HCT116 (cell line): ENCODE measurements around the gene RANBP9. TPM values are rescaled to one million over a fixed set of nuclear protein-coding genes. Genes with fewer than 3 reads are reported as not detected.
A peak's percentile ranks its signal among the peaks of the same experiment; 100 is the strongest.

Experiments used
- ATAC-seq: fragments of 200-7000 bp; cut with Tn5 transposase; 2 replicates; pipeline ENCODE4 v1.9.1; 2020; ENCODE audit warnings: mild to moderate bottlenecking, moderate library complexity
- BruUV-seq: library from RNA; stranded (reverse); fragments of 400-500 nt; replicated peaks from 2 replicates; lab custom pipeline; 2021; lab: Mats Ljungman, UMichigan
- CTCF ChIA-PET: fragments of 300-600 bp; sonication (Branson Sonifier 250); formaldehyde crosslinking; loops from one replicate; lab custom pipeline; 2021; ENCODE audit warnings: antibody characterized with exemption; lab: Charles Lee
- POLR2A ChIA-PET: fragments of 300-600, 350-600 bp; sonication (Branson Sonifier 250); formaldehyde crosslinking; loops from one replicate; lab custom pipeline; 2021; ENCODE audit warnings: antibody characterized with exemption; lab: Charles Lee
- RAD21 ChIA-PET, 2 experiments: fragments of 300-600 bp; sonication (Branson Sonifier 250); formaldehyde crosslinking; loops; one replicate each; lab custom pipeline; 2023; ENCODE audit warnings: low total read pairs in 2 of 2; ENCODE audit not compliant: uncharacterized antibody in 2 of 2, unreplicated experiment in 2 of 2, low non-redundant PET in 1 of 2; lab: Charles Lee
- DNase-seq: peaks from one replicate; pipeline ENCODE4 v3.0.0-alpha.2; 2010; ENCODE audit warnings: low read depth, low spot score
- H2AFZ ChIP-seq: fragments of 200-600 bp; shearing (Covaris generic), sonication (generic); 2 replicates; pipeline ENCODE4 v1.6.1; 2017; ENCODE audit warnings: low read depth, mixed run types, mixed read lengths, antibody characterized with exemption, low read length; ENCODE audit not compliant: poor library complexity, severe bottlenecking
- H3K27ac ChIP-seq: 2 replicates; pipeline ENCODE4 v1.5.1; 2012; ENCODE audit warnings: low read depth, low read length
- H3K27me3 ChIP-seq: fragments of 200-600 bp; sonication (generic); 2 replicates; pipeline ENCODE4 v1.6.1; 2016; ENCODE audit warnings: mixed run types, low read length, mixed read lengths; ENCODE audit not compliant: insufficient read depth
- H3K36me3 ChIP-seq, 2 experiments: fragments of 200-500 bp in 1 of 2; fragments of 200-600 bp in 1 of 2; sonication (Bioruptor generic) in 1 of 2; sonication (generic) in 1 of 2; 2 replicates each; pipeline versions ENCODE4 v1.5.1 to v1.6.1; 2014 to 2016; ENCODE audit warnings: low read length in 2 of 2, inconsistent platforms in 1 of 2, mixed read lengths in 1 of 2, mixed run types in 1 of 2; ENCODE audit not compliant: insufficient read depth in 2 of 2, control insufficient read depth in 1 of 2
- H3K4me1 ChIP-seq, 2 experiments: fragments of 200-600 bp in 1 of 2; sonication (generic) in 1 of 2; 2 replicates each; pipeline versions ENCODE4 v1.5.1 to v1.6.1; 2012 to 2017; ENCODE audit warnings: low read length in 2 of 2, inconsistent platforms in 1 of 2, mild to moderate bottlenecking in 1 of 2, mixed read lengths in 1 of 2, mixed run types in 1 of 2, moderate library complexity in 1 of 2; ENCODE audit not compliant: insufficient read depth in 2 of 2, control insufficient read depth in 1 of 2
- H3K4me2 ChIP-seq: fragments of 200-600 bp; sonication (generic); 2 replicates; pipeline ENCODE4 v1.6.1; 2017; ENCODE audit warnings: mixed run types, low read length, mixed read lengths
- H3K4me3 ChIP-seq, 2 experiments: fragments of 200-600 bp in 1 of 2; sonication (generic) in 1 of 2; replicated peaks in 1 of 2; 2 replicates each; pipeline ENCODE4 v1.5.1; 2011 to 2016; ENCODE audit warnings: low read length in 2 of 2, control low read depth in 1 of 2, low read depth in 1 of 2, mild to moderate bottlenecking in 1 of 2, mixed read lengths in 1 of 2, mixed run types in 1 of 2
- H3K79me2 ChIP-seq: fragments of 200-600 bp; sonication (generic); 2 replicates; pipeline ENCODE4 v1.6.1; 2017; ENCODE audit warnings: mild to moderate bottlenecking, mixed run types, low read length, moderate library complexity, mixed read lengths; ENCODE audit not compliant: insufficient read depth
- H3K9ac ChIP-seq: fragments of 200-600 bp; sonication (generic); 2 replicates; pipeline ENCODE4 v1.6.1; 2016; ENCODE audit warnings: low read length, mixed read lengths
- H3K9me2 ChIP-seq: fragments of 200-600 bp; sonication (generic), shearing (Covaris generic); 2 replicates; pipeline ENCODE4 v1.6.1; 2017; ENCODE audit warnings: mixed run types, mild to moderate bottlenecking, moderate library complexity; ENCODE audit not compliant: insufficient read depth
- H3K9me3 ChIP-seq, 2 experiments: fragments of 200-500 bp in 1 of 2; fragments of 200-600 bp in 1 of 2; sonication (Bioruptor generic) in 1 of 2; sonication (generic) in 1 of 2; 2 replicates each; pipeline ENCODE4 v1.6.1; 2014 to 2017; ENCODE audit warnings: low read length in 2 of 2, mixed read lengths in 2 of 2, inconsistent platforms in 1 of 2, low read depth in 1 of 2, mild to moderate bottlenecking in 1 of 2, mixed run types in 1 of 2, moderate library complexity in 1 of 2; ENCODE audit not compliant: control insufficient read depth in 1 of 2, insufficient read depth in 1 of 2
- H4K20me1 ChIP-seq: fragments of 200-600 bp; sonication (generic), shearing (Covaris generic); 2 replicates; pipeline ENCODE4 v1.6.1; 2017; ENCODE audit warnings: mixed run types, mild to moderate bottlenecking, moderate library complexity; ENCODE audit not compliant: insufficient read depth
- CBX3 ChIP-seq: IDR thresholded peaks from 2 replicates; pipeline ENCODE4 v1.6.1; 2012; ENCODE audit warnings: low read depth
- CEBPB ChIP-seq: IDR thresholded peaks from 2 replicates; pipeline ENCODE4 v1.6.1; 2012; ENCODE audit warnings: low read depth
- EGR1 ChIP-seq: IDR thresholded peaks from 2 replicates; pipeline ENCODE4 v1.6.1; 2012; ENCODE audit warnings: low read depth
- ELF1 ChIP-seq: IDR thresholded peaks from 2 replicates; pipeline ENCODE4 v1.6.1; 2012; ENCODE audit warnings: low read depth, borderline replicate concordance
- EZH2 ChIP-seq: fragments of 200-600 bp; sonication (generic); IDR thresholded peaks from 2 replicates; pipeline ENCODE4 v1.6.1; 2017; ENCODE audit warnings: antibody characterized with exemption, mixed run types
- FOSL1 ChIP-seq: IDR thresholded peaks from 2 replicates; pipeline ENCODE4 v1.6.1; 2012; ENCODE audit warnings: low read depth
- JUND ChIP-seq: IDR thresholded peaks from 2 replicates; pipeline ENCODE4 v1.6.1; 2012
- POLR2A ChIP-seq: IDR thresholded peaks from 2 replicates; pipeline ENCODE4 v1.7.0; 2011; ENCODE audit warnings: borderline replicate concordance; ENCODE audit not compliant: insufficient read depth, insufficient read length; ENCODE audit errors: extremely low read depth
- POLR2AphosphoS5 ChIP-seq: IDR thresholded peaks from 2 replicates; pipeline ENCODE4 v1.6.1; 2011; ENCODE audit warnings: mild to moderate bottlenecking, low read depth, low read length, moderate library complexity
- RAD21 ChIP-seq: IDR thresholded peaks from 2 replicates; pipeline ENCODE4 v1.6.1; 2012; ENCODE audit warnings: low read depth, mild to moderate bottlenecking
- SP1 ChIP-seq: IDR thresholded peaks from 2 replicates; pipeline ENCODE4 v1.6.1; 2012; ENCODE audit warnings: low read depth
- SRF ChIP-seq: IDR thresholded peaks from 2 replicates; pipeline ENCODE4 v1.6.1; 2012; ENCODE audit warnings: low read depth
- TCF7L2 ChIP-seq: IDR thresholded peaks from 2 replicates; pipeline ENCODE4 v1.7.0; 2011; ENCODE audit warnings: borderline replicate concordance, inconsistent platforms; ENCODE audit not compliant: insufficient read depth, insufficient read length; ENCODE audit errors: extremely low read depth
- YY1 ChIP-seq: IDR thresholded peaks from 2 replicates; pipeline ENCODE4 v1.6.1; 2011; ENCODE audit warnings: low read length, low read depth, moderate library complexity, mild to moderate bottlenecking; ENCODE audit not compliant: insufficient replicate concordance; ENCODE audit errors: extremely low read depth
- ZFX ChIP-seq: fragments of 450-650 bp; IDR thresholded peaks from 2 replicates; pipeline ENCODE4 v1.6.1; 2017
- ZNF274 ChIP-seq: fragments of 200-500 bp; sonication (Bioruptor generic); IDR thresholded peaks from 2 replicates; pipeline ENCODE4 v1.6.1; 2014; ENCODE audit warnings: mild to moderate bottlenecking, low read depth, low read length, inconsistent platforms
- intact Hi-C: fragments of 100-400 bp; cut with micrococcal nuclease; formaldehyde crosslinking; loops from 2 replicates; pipeline ENCODE4 v1.10.0; 2022
- total RNA-seq: library from RNA; stranded (reverse); gene quantifications from one replicate; pipeline ENCODE4 v1.2.1, GENCODE V29; 2021; ENCODE audit not compliant: unreplicated experiment
- TF ChIP-seq, protein P1 (sequence below): IDR thresholded peaks from 2 replicates; pipeline ENCODE4 v1.6.1; 2012
- TF ChIP-seq, protein P2 (sequence below): IDR thresholded peaks from 2 replicates; pipeline ENCODE4 v1.6.1; 2011; ENCODE audit warnings: mild to moderate bottlenecking, low read length, moderate library complexity; ENCODE audit not compliant: insufficient replicate concordance; ENCODE audit errors: extremely low read depth

The RANBP9 gene
- total RNA-seq, 1 experiment from 2014 or later, result 48.0 TPM

DNA sequence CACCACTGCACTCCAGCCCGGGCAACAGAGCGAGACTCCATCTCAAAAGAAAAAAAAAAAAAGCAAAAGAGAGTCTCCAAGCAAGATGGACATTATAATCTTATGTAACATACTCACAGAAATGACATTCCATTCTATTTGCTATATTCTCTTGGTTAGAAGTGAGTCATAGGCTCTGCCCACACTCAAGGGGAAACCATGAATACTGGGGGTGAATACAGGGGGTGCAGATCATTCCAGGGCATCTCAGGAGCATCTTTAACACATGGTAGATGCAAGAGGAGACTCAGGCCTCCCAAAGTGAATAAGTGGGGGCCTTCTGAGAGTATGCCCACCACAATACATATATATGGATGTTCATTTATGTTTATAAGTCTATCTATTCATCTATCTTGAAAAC lies 18.3 kb upstream of the RANBP9 start:
- no peak overlapping the region for H3K9ac ChIP-seq
- no peak overlapping the region for H2AFZ ChIP-seq
- H3K4me1 ChIP-seq, result peaks cover 14 to 38% of the 10 kb centered on the region in 2 experiments
- CTCF ChIA-PET, result no interaction called here
- RAD21 ChIA-PET, result no interaction called here
- H4K20me1 ChIP-seq, result no peaks in the 10 kb centered on the region
- ATAC-seq, result no peak
- H3K4me3 ChIP-seq, result no peak overlapping the region
- H3K4me2 ChIP-seq, result no peak overlapping the region
- no peaks in the 10 kb centered on the region for H3K9me3 ChIP-seq
- no peaks in the 10 kb centered on the region for H3K36me3 ChIP-seq
- H3K79me2 ChIP-seq, result no peaks in the 10 kb centered on the region
- H3K9me2 ChIP-seq, result no peaks in the 10 kb centered on the region
- DNase-seq, result no peak
- intact Hi-C loops, result no loop called here
- TF ChIP-seq, protein P1, sequence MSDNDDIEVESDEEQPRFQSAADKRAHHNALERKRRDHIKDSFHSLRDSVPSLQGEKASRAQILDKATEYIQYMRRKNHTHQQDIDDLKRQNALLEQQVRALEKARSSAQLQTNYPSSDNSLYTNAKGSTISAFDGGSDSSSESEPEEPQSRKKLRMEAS, result no peak
- no peak for TF ChIP-seq ELF1
- TF ChIP-seq RAD21, result no peak
- no peak for TF ChIP-seq ZNF274
- TF ChIP-seq POLR2AphosphoS5, result no peak
- no peak for TF ChIP-seq JUND
- TF ChIP-seq TCF7L2, result no peak
- POLR2A ChIA-PET, result no interaction called here
- H3K27ac ChIP-seq, result no peak overlapping the region
- H3K27me3 ChIP-seq, result no peaks in the 10 kb centered on the region
- BruUV-seq, result no TSS peak

GRCh38 chr6:13725570-13725969 lies 13.9 kb upstream of the RANBP9 start:
- POLR2A ChIA-PET, result no interaction called here
- RAD21 ChIA-PET, result no interaction called here
- intact Hi-C loops, result no loop called here
- peak overlapping the region; percentile 5; the same call in 1 of the 2 replicates for H3K9ac ChIP-seq
- ATAC-seq, result peak; percentile 69
- peak; percentile 92 for DNase-seq
- CTCF ChIA-PET, result no interaction called here
- H3K4me2 ChIP-seq, result peak overlapping the region; percentile 79
- peak overlapping the region; percentile 70 for H3K27ac ChIP-seq
- no peaks in the 10 kb centered on the region for H3K9me3 ChIP-seq
- no peaks in the 10 kb centered on the region for H4K20me1 ChIP-seq
- H3K36me3 ChIP-seq, result no peaks in the 10 kb centered on the region
- peaks cover 31 to 52% of the 10 kb centered on the region in 2 experiments for H3K4me1 ChIP-seq
- H2AFZ ChIP-seq, result peak overlapping the region; percentile 2
- H3K4me3 ChIP-seq, result peak overlapping the region in 1 of 2 experiments; percentile 17; a peak in 1 of 4 replicates
- no peaks in the 10 kb centered on the region for H3K27me3 ChIP-seq
- no peaks in the 10 kb centered on the region for H3K79me2 ChIP-seq
- no TSS peak for BruUV-seq
- H3K9me2 ChIP-seq, result no peaks in the 10 kb centered on the region
- TF ChIP-seq CEBPB (peak; percentile 91), ZFX (no peak), CBX3 (peak; percentile 95), FOSL1 (peak; percentile 97), ZNF274 (no peak), EZH2 (no peak), RAD21 (peak; percentile 34; the same call in 1 of the 2 replicates), POLR2A (no peak), EGR1 (no peak), SP1 (peak; percentile 98), YY1 (peak; percentile 28), JUND (peak; percentile 98), POLR2AphosphoS5 (peak; percentile 73), ELF1 (peak; percentile 39; the same call in 1 of the 2 replicates), SRF (peak; percentile 70)
- TF ChIP-seq, protein P2, sequence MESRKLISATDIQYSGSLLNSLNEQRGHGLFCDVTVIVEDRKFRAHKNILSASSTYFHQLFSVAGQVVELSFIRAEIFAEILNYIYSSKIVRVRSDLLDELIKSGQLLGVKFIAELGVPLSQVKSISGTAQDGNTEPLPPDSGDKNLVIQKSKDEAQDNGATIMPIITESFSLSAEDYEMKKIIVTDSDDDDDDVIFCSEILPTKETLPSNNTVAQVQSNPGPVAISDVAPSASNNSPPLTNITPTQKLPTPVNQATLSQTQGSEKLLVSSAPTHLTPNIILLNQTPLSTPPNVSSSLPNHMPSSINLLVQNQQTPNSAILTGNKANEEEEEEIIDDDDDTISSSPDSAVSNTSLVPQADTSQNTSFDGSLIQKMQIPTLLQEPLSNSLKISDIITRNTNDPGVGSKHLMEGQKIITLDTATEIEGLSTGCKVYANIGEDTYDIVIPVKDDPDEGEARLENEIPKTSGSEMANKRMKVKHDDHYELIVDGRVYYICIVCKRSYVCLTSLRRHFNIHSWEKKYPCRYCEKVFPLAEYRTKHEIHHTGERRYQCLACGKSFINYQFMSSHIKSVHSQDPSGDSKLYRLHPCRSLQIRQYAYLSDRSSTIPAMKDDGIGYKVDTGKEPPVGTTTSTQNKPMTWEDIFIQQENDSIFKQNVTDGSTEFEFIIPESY, result peak; percentile 79
